ENCODE data around the gene MAP2K7.
A peak's percentile ranks its signal among the peaks of the same experiment; 100 is the strongest.

MAP2K7 gene

DNA sequence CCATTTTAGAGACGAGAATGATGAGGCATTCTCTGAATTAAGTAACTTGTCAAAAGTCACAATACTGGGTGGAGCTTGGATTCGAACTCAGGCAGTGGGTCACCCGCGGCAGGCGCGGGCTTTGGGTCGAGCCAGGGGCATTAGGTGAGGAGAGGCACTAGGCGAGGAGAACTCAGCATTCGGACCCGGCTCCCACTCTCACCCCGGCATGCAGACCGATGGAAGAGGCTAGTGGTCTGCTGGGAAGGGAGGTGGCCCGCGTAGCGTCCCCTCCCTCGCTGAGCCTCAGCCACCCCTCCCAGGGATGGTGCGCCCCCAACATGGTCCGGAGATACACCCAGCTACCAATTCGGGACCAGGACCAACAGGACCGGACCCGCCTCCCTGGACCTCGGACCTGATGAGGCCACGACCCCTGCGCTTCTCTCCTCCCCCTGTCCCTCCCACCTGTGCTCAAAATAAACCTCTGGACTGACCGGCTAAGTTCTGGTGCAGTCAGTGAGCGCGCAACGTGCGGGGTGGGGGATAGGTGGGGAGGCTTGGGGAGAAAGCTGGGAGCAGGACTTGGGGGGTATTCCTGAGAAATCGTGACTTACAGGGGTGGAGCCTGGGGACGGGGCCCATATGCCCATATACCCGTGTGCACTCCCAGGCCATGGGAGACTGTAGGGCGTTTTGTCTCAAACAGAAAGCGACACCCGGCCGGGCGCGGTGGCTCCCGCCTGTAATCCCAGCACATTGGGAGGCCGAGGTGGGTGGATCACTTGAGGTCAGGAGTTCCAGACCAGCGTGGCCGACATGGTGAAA is 15.1 kb downstream of the MAP2K7 start:
- no peak for DNase-seq (ENCODE audit: low read depth in 2 of 2)

- DNase-seq (ENCODE audit: low read depth in 2 of 2), result peak; percentile 91 to 93
Observed at GRCh38 chr19:7919610-7920518, 16.2 kb downstream of the MAP2K7 start, which contains the start of gene SNAPC2. Gene SNAPC2 (plus strand): TSS chr19:7920338. CDS start chr19:7920367, 29 bp downstream.

- peak; percentile 100 for DNase-seq (ENCODE audit: low read depth in 2 of 2)
Observed at GRCh38 chr19:7920519-7921301, 17.0 kb downstream of the MAP2K7 start.

DNA sequence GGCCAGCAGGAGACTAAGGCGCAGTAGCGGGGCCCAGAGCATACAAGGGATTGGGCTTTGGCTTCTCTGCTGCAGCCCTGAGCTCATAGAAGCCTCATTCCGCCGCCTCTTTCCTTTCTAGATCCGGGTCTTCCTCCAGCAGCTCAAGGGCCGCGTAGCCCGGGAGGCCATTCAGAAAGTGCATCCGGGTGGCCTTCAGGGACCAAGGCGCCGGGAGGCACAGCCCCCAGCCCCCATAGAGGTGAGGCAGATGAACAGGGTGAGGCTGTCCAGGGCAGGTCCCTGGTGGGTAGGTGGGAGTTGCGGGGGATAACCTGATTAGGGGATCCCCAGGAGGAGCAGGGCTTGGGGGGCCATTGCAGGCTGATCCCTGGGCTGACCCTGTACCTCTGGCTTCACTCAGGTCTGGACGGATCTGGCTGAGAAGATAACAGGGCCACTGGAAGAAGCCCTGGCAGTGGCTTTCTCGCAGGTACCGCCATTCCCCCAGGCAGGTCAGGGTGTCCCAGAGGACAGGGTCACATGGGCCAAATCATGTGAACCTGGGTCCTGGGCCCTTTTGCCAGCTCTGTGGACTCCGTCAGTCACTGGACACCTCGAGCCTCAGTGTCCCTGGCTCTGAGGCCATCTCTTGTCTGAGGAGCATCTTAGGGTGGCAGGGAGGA is 17.8 kb downstream of the MAP2K7 start:
- DNase-seq (ENCODE audit: low read depth in 2 of 2), result no peak

DNA sequence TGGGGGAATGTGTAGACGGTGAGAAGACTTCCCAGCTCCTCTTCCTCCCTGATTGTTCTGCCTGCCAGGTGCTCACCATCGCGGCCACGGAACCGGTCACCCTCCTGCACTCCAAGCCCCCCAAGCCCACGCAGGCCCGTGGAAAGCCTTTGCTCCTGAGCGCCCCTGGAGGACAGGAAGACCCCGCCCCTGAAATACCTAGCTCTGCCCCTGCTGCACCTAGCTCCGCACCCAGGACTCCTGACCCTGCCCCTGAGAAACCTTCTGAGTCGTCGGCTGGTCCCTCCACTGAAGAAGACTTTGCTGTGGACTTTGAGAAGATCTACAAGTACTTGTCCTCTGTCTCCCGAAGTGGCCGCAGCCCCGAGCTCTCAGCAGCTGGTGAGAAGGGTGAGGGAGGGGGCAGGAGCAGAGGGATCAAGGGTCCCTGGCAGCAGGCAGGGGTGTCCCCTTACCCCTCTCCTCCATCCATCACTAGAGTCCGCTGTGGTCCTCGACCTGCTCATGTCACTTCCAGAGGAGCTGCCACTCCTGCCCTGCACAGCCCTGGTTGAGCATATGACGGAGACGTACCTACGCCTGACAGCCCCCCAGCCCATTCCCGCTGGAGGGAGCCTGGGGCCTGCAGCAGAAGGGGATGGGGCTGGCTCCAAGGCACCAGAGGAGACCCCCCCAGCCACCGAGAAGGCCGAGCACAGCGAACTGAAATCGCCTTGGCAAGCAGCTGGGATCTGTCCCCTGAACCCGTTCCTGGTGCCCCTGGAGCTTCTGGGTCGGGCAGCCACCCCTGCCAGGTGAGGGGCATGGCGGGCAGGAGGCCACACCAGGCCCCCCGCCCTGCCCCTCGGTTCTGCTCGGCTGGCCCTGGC is 18.5 kb downstream of the MAP2K7 start:
- no peak for DNase-seq (ENCODE audit: low read depth in 2 of 2)

DNA sequence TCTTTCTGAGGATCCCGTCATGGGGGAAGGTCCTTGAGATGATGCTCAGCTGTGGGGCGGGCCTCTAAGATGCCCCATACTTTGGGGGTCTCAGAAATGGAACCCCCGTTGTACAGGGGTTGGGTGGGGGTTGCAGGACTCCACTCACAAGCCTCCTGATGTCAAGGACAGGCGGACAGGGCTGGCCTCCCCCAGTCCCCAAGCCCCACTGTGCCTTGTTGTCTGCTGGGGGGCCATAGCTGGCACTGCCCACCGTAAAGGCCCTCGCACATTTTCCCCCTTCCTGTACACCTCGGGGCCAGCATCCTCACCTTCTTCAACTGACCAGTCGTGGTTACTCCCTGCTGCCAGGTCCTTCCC is 19.1 kb downstream of the MAP2K7 start:
- no peak for DNase-seq (ENCODE audit: low read depth in 2 of 2)

- no peak for DNase-seq (ENCODE audit: low read depth in 2 of 2)
Observed at GRCh38 chr19:7923295-7924191, 19.9 kb downstream of the MAP2K7 start.

DNA sequence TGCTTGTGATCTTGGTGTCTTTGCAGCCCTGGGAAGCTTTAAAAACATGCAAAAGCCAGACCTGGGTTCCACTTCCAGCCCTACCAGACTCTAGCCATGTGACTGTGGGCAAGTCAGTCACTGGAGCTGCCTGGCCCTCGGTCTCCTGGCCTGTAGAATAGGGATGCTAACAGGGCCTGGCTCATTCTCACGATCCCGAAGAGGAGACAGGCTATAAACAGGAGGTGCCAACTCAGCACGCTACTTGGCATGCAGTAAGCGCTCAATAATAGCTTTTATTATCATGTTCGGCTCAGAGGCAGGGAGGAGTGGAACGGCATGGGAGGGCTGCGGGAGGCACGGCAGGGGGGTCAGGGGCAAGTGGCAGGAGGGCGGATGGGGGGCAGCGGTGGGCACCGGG is 20.6 kb downstream of the MAP2K7 start:
- no peak for DNase-seq (ENCODE audit: low read depth in 2 of 2)

DNA sequence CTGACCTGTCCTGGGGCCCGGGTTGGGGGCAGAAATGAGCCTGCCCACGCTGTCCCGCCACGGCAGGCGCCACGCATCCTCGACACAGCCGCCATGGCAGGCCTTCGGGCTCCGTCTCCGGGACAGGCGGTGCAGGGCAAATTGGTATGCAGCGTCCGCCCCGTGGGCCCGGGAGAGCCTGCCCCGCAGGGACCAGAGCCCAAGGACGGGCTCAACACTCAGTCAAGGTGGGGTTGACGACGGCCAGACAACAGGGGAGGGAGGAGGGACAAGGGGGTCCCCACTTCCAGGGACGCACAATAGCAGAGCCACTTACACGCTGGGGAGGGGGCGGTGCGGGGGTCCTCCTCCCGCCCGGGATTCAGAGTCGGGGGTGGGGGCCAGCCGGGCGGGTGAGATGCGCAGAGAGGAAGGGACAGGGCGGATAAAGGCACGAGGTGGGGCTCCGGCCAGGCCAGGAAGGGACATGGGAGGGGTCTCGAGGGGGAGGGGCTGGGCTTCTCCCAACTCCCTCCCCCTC is 21.0 kb downstream of the MAP2K7 start:
- DNase-seq (ENCODE audit: low read depth in 2 of 2), result no peak

DNA sequence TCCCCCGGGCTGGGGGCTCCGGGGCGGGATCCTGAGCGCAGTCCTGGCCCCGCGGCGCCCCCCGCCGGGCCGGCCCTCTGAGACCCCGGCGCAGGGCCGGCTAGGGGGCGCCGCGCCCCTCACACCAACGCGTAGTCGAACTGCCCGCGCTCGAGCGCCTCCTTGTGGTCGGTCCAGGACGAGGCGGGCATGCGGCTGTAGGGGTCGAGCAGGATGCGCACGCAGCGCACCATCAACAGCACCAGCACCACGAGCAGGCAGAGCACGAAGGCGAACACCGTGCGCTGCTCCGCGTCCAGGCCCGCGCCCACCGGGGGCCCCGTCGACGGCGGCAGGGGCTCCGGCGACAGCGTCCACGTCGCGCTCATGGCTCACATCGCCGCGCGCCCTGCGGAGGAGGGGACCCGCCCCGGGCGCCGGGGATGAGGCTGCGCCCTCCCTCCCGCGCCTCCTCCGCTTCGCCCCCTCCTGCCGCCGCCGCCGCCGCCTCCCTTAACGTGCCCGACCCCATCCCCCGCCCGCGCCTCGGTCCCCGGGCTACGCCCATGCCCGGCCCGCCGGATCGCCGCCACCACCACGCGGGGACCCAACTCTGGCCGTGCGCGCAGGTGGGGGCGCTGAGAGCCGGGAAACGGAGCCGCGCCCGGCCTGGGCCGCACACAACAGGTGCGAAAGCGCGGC is 21.6 kb downstream of the MAP2K7 start:
- DNase-seq (ENCODE audit: low read depth in 2 of 2), result peak; percentile 58 to 64

- DNase-seq (ENCODE audit: low read depth in 2 of 2), result peak; percentile 47 to 61
Observed at GRCh38 chr19:7926021-7926726, 22.5 kb downstream of the MAP2K7 start, which contains the start of gene CTXN1. Gene CTXN1 (minus strand): TSS chr19:7926135. CDS start chr19:7925538, 597 bp downstream.

DNA sequence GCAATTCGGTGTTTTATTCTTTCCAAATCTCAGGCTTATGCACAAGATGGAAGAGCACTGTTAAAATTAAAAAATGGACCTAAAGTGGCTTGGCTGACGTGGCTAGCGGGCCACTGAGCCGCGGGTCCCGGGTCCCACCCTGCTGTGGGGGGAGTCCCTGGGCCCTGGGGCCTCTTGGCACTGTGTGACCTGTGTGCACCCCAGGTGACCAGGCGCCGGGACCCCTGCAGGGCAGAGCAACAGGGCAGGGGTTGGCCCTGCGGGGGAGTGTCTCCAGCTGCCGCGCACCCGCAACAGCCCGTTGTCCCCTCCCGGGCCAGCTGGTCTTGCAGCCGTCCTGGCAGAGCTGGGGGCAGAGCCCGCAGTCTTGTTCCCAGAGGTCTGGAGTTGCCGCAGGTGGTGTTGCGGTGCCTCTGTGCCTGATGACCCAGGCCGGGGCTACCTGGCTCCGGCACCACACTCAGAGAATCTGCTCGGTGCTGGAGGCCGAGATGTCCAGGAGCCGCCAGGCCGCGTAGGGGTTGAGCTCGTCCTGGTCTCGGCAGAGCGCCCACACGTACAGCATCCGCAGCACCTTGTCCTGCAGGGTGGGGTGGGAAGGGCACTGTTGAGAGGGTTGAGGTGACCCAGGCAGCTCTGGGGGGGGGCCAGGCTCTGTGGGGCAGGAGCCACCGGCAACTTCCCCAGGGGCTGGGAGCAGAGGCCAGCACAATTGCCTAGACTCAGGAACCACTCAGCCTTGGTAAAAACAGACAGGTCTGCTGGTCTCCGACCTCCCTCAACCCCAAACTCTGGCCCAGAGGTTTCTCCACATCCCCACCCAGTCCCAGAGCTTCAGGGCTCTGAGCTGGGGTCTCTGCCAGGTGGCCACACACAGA is 23.3 kb downstream of the MAP2K7 start:
- no peak for DNase-seq (ENCODE audit: low read depth in 2 of 2)

GRCh38 chr19:7927605-7928333 is 24.1 kb downstream of the MAP2K7 start:
- DNase-seq (ENCODE audit: low read depth in 2 of 2), result no peak

DNA sequence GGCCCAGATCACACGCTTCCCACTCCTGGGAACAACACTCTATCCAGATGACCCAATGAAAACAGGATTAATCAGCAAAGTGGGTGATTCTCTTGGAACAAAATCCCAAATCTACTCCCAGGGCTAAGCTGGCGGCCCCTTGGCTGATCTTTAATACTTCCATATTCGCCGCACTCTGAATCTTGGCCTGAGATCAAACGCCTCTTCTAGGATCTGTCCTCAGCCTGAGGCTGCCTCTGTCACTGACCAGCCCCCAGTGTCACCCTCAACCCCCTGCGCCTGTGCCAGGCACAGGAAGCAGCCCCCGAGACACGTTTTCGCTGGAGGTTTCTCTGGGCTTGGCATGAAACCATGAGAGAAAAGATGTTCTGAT is 24.6 kb downstream of the MAP2K7 start:
- no peak for DNase-seq (ENCODE audit: low read depth in 2 of 2)

GRCh38 chr19:7928741-7929701 is 25.3 kb downstream of the MAP2K7 start:
- no peak for DNase-seq (ENCODE audit: low read depth in 2 of 2)
